Ishikawa (cell line): ENCODE measurements around the gene BNIP5.

ENCODE experiments used
- CEBPB ChIP-seq: IDR thresholded peaks from 2 replicates; pipeline ENCODE4 v1.6.1; 2012
- CREB1 ChIP-seq: IDR thresholded peaks from 2 replicates; pipeline ENCODE4 v1.6.1; 2012; ENCODE audit warnings: low read depth
- EGR1 ChIP-seq: IDR thresholded peaks from 2 replicates; pipeline ENCODE4 v1.6.1; 2012
- EP300 ChIP-seq: IDR thresholded peaks from 2 replicates; pipeline ENCODE4 v1.6.1; 2012; ENCODE audit warnings: borderline replicate concordance
- FOXM1 ChIP-seq: IDR thresholded peaks from 2 replicates; pipeline ENCODE4 v1.6.1; 2012; ENCODE audit warnings: low read depth, borderline replicate concordance
- MAX ChIP-seq: IDR thresholded peaks from 2 replicates; pipeline ENCODE4 v1.6.1; 2012
- NFIC ChIP-seq: IDR thresholded peaks from 2 replicates; pipeline ENCODE4 v1.6.1; 2012
- RAD21 ChIP-seq: IDR thresholded peaks from 2 replicates; pipeline ENCODE4 v1.6.1; 2012; ENCODE audit warnings: low read depth
- REST ChIP-seq: IDR thresholded peaks from 2 replicates; pipeline ENCODE4 v1.6.1; 2012; ENCODE audit warnings: low read depth, mild to moderate bottlenecking
- TAF1 ChIP-seq: IDR thresholded peaks from 2 replicates; pipeline ENCODE4 v1.6.1; 2012; ENCODE audit warnings: low read depth, mild to moderate bottlenecking
- TCF12 ChIP-seq: IDR thresholded peaks from 2 replicates; pipeline ENCODE4 v1.6.1; 2012; ENCODE audit warnings: low read depth
- TEAD4 ChIP-seq: IDR thresholded peaks from 2 replicates; pipeline ENCODE4 v1.6.1; 2012
- USF1 ChIP-seq: IDR thresholded peaks from 2 replicates; pipeline ENCODE4 v1.6.1; 2012
- YY1 ChIP-seq: IDR thresholded peaks from 2 replicates; pipeline ENCODE4 v1.6.1; 2012; ENCODE audit warnings: low read depth
- ZBTB7A ChIP-seq: IDR thresholded peaks from 2 replicates; pipeline ENCODE4 v1.6.1; 2012; ENCODE audit warnings: low read depth

BNIP5 gene

GRCh38 chr6:36296240-36296639 lies 40.4 kb downstream of the BNIP5 start:
- TF ChIP-seq CREB1, result no peak
- TF ChIP-seq USF1, result no peak
- TF ChIP-seq RAD21, result no peak

GRCh38 chr6:36292170-36292569 lies 44.5 kb downstream of the BNIP5 start:
- TF ChIP-seq USF1, result no peak
- no peak for TF ChIP-seq FOXM1
- no peak for TF ChIP-seq TAF1
- TF ChIP-seq REST, result no peak
- no peak for TF ChIP-seq NFIC
- TF ChIP-seq EGR1, result no peak
- TF ChIP-seq TEAD4, result no peak
- no peak for TF ChIP-seq YY1
- no peak for TF ChIP-seq RAD21
- no peak for TF ChIP-seq CREB1
- TF ChIP-seq TCF12, result no peak
- TF ChIP-seq ZBTB7A, result no peak
- no peak for TF ChIP-seq EP300
- no peak for TF ChIP-seq CEBPB
- TF ChIP-seq MAX, result no peak

- no peak for TF ChIP-seq TAF1
- TF ChIP-seq YY1, result no peak
- no peak for TF ChIP-seq MAX
- TF ChIP-seq REST, result no peak
- no peak for TF ChIP-seq CEBPB
- no peak for TF ChIP-seq TCF12
Observed at GRCh38 chr6:36290668-36291620, 45.7 kb downstream of the BNIP5 start.

GRCh38 chr6:36289281-36289878 lies 47.3 kb downstream of the BNIP5 start:
- TF ChIP-seq NFIC (no peak), USF1 (no peak), FOXM1 (no peak), EGR1 (no peak), TCF12 (no peak), TAF1 (no peak), REST (no peak), TEAD4 (no peak), ZBTB7A (no peak), YY1 (no peak)
